GM12865 (cell line): ENCODE data around the gene KHDC1.
"Not testable (repeated sequence)": the region's sequence is repeated elsewhere in the genome, so short reads cannot be mapped to it uniquely, and the experiment has no call there.

ENCODE experiments used
- DNase-seq: peaks from one replicate; pipeline ENCODE4 v3.0.0; 2010; ENCODE audit warnings: low read depth
- H3K4me3 ChIP-seq: 2 replicates; pipeline ENCODE4 v1.5.1; 2011; ENCODE audit warnings: mild to moderate bottlenecking, low read depth, low read length, control low read depth
- CTCF ChIP-seq: IDR thresholded peaks from 2 replicates; pipeline ENCODE4 v1.5.1; 2011; ENCODE audit warnings: low read length, control low read depth, low read depth, inconsistent platforms; ENCODE audit not compliant: insufficient read depth; ENCODE audit errors: missing control alignments

The KHDC1 gene

GRCh38 chr6:73242001-73242400, 21.0 kb downstream of the KHDC1 start:
- H3K4me3 ChIP-seq: no peak overlapping the region
- DNase-seq: no peak
- no peak for TF ChIP-seq CTCF

- no peak for TF ChIP-seq CTCF
- H3K4me3 ChIP-seq: no peak overlapping the region
- DNase-seq: no peak
Observed at GRCh38 chr6:73240730-73241129, 22.3 kb downstream of the KHDC1 start.

- DNase-seq: no peak
- no peak for TF ChIP-seq CTCF
- H3K4me3 ChIP-seq: no peak overlapping the region
Observed at GRCh38 chr6:73236144-73236750, 26.7 kb downstream of the KHDC1 start.

DNA sequence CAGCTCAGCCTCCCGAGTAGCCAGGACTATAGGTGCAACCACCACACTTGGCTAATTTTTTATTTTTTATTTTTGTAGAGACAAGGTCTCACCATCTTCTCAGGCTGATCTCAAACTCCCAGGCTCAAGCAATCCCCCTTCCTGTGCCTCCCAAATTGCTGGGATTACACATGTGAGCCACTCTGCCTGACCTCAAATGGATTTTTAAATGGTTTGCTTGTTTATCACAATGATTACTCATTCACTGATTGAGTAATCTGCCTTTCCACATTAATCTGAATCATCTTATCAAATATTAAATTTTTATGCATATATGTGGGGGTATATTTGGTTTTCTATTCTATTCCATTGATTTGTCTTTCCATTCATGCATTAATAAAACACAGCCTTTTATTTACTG, 28.3 kb downstream of the KHDC1 start:
- no peak for TF ChIP-seq CTCF
- no peak for DNase-seq
- no peak overlapping the region for H3K4me3 ChIP-seq

- not testable (repeated sequence) for DNase-seq, H3K4me3 ChIP-seq
Observed at GRCh38 chr6:73233971-73234370, 29.0 kb downstream of the KHDC1 start.

DNA sequence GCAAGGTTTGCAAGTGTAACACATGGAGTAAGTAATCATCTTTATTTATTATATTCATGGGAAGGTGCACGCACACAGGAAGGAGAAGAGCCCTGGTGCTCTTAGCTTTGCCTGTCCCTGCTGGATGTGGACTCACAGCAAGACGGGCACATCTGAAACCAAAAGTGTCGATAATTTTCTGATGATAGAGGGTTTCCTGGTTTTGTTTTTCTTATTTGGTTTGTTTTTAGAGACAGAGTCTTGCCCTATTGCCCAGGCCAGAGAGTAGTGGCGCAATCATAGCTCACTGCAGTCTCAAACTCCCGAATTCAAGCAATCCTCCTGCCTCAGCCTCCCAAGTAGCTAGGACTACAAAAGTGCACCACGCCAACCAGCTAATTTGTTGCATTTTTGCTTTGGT, 29.9 kb downstream of the KHDC1 start:
- H3K4me3 ChIP-seq: no peak overlapping the region
- DNase-seq: peak; percentile 32
- TF ChIP-seq CTCF: no peak

- H3K4me3 ChIP-seq: no peak overlapping the region
- peak; percentile 18 for DNase-seq
- no peak for TF ChIP-seq CTCF
Observed at GRCh38 chr6:73231986-73232391, 31.0 kb downstream of the KHDC1 start.
